HG02759 (cell line): Measurements from ENCODE around the gene MEIKIN.

Experiments used
- ATAC-seq: cut with Tn5 transposase; IDR thresholded peaks from one replicate; pipeline ENCODE4 v1.9.1; 2021; ENCODE audit warnings: mild to moderate bottlenecking, moderate library complexity; ENCODE audit not compliant: unreplicated experiment

MEIKIN gene

GRCh38 chr5:131974622-131974955, 29.1 kb upstream of the MEIKIN start:
- no peak for ATAC-seq

DNA sequence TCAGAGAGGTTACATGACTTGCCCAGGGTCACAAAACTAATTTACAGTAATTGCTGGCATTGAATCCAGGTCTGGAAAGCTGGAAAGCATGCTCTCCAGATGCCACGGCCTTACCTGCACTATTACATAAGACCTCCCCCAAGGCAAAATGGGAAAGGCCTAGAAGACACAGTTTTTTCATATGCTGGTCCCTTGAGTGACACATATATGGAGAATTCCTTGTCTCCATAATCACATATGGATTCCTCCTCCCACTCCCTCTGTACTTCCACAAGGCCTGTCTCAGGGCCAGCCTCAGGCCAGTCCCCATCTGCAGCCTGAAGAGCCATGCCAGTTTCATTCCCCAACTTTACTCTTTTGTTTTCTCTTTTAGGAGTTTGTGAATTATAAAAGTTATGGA, 28.6 kb upstream of the MEIKIN start:
- ATAC-seq, result no peak

- ATAC-seq, result no peak
Measured at GRCh38 chr5:131973089-131973712, 27.7 kb upstream of the MEIKIN start.

- ATAC-seq, result no peak
Measured at GRCh38 chr5:131968396-131968954, 23.0 kb upstream of the MEIKIN start.

DNA sequence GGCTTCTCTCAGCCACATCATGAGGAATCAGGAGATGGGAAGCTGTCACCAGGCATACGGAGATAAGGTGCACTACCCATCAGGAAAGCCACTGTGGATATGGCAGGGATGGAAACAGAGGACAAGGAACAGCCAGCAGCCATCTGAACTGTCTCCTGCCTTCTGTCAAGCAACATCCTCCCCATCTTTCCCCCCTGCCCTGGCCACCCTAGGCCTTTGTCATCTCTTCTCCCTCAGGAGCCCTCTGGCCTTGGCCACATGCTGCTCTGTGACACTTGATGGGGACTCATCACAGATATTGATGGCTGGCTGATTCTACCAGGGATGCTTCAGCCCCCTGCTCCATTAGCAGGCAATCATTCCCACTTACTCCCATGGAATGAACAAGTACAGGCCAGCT, 21.1 kb upstream of the MEIKIN start:
- ATAC-seq, result no peak

DNA sequence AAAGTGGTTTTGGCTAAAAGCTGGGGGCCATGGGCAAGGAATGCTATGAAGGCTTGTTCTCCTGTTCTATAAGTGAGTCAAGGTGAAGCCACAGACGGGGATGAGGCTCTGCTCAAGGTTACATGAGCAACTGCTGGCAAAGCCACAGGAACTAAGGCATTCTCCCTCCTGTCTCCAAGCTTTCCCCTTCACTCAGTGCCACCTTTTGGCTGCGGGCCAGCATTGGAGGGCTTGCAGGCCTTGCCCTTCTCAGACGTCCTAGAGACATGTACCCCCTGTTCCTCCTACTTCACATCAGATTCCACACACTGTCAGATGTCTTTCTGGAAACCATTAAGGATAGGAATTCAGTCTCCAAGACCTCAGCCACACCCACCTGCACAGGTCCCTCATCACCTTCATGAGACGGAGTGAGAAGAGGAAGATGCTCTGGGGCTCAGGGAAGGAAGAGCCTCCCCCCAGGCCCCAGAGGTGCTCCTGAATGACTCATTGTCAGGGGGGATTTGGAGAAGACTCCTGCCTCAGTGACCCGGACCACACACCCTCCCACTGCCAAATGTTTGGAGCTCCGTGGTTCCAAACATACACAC, 20.5 kb upstream of the MEIKIN start:
- ATAC-seq, result no peak

DNA sequence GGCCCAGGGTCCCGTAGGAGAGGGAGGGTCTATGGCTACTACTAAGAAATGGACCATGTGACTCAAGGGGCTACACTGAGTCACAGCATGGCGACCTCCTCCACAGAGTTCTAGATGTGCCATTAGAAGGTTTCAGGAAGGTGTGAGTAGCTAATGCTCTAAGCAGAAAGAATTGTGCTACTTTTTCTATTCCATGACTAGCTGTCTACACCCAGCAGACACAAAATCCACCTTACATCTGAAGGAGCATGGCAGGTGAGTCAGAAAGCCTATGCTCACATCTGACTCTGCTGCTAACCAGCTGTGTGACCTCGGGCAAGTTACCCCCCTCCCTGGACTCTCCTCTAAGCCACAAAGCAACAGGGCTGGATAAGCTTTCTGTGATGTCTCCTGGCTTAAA, 14.4 kb upstream of the MEIKIN start:
- ATAC-seq, result no peak

DNA sequence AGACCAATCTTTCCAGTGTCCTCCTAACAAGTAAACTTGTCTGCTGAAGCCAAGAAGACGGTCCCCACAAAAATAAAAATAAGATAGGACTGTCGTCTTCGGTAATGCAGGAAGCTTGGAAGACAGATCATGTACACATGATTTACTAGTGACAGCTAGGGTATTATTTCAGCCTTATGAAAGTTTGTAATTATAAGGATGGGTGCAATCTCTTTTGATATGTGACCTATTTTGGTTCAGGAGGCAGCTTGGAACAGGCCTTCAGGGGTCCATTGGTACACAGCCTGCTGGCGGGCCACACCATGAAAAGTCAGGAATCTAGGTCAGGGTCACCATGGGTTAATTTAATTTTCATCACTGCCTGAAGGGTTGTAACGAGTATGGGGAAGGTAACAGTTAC, 13.7 kb upstream of the MEIKIN start:
- ATAC-seq, result no peak

DNA sequence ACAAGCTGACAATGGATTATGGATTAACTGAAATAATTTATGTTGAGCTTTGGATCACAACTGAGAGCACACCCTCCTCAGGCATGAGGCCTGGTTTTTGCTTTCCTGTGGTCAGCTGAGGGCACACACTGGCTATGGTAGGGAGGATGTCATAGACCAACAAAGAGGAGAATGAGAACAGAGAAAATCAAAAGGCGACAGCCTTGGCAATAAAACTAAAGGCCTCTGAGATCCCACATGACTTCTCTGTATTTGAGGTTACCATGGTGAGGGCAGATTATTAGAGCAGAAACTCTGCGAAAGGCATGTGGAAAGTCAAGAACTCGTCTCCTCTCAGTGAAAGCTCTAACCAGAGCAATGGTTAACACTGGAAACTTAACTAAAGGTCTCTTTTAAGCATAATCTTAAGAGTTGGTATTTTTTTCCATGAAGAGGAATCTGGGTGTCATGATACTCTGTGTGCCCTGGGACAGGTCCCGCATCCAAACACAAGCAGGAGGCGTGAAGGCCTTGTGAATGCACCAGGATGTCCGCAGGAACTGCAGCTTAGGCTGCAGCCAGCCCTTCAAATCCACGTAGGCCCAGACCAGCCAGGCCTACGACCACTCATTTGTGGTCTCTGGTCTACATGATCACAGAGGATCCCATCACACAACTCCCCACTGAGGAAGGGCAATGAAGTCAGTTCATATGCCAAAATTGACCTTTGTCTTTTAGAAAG, 12.4 kb upstream of the MEIKIN start:
- ATAC-seq, result no peak

- no peak for ATAC-seq
Measured at GRCh38 chr5:131953969-131954368, 8.5 kb upstream of the MEIKIN start.

DNA sequence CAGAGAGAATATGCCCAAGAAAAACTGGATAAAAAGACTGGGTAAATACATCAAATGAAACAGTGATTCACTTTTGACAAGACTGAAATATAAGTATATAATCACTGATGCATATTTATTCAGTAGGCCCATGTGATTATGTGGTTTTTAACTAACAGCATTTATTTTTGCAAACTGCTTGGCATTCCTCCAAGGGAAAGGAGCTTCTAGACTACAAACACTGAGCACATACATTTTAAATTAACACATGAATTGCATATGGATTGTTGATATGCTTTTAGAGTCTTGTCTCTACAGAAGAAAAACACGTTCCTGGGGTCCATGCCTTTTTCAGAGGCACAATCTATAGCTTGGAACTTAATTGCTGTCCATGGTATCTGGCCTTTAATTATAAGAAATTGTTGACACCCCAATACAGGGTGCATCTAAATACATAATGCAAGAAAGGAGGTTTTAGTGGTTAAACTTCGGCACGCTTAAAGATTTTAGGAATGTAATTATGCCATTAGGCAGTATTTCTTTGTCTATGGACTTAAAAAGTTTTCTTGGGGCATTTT, 6.9 kb upstream of the MEIKIN start:
- ATAC-seq, result no peak

DNA sequence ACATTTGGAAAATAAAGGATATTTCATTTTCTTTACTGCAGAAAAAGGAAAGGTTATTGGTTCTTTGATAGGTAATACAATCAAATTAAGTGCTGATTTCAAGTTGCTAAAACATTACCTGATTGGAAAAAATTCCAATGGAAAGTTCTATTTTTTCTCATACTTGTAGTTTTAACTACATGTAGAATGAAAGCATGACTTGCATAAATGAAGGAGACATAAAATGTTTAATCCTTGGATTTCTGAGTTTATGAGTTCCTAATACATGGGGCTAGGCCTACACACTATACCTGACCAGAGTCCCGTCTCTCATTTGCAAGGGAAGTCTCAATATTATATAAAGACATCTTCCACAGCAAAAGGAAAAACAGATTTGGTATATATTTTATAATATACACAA, 5.2 kb upstream of the MEIKIN start:
- no peak for ATAC-seq

GRCh38 chr5:131947445-131947844, 2.0 kb upstream of the MEIKIN start:
- no peak for ATAC-seq

GRCh38 chr5:131944702-131945550, 537 bp downstream of the MEIKIN start:
- ATAC-seq, result no peak

DNA sequence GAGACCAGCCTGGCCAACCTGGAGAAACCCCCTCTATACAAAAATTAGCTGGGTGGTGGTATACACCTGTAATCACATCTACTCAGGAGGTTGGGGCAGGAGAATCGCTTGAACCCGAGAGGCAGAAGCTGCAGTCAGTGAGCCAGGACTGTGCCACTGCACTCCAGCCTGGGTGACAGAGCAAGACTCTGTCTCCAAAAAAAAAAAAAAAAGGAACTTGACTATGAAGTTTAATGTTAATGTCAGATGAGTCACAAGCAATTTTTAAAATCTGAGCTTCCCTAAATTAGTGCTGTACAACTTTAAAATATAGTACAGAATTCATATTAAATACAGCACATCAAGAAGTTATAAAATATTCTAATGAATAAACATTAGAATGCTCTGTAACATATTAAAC, 1.5 kb downstream of the MEIKIN start:
- no peak for ATAC-seq

- no peak for ATAC-seq
Measured at GRCh38 chr5:131942016-131942415, 3.4 kb downstream of the MEIKIN start.

DNA sequence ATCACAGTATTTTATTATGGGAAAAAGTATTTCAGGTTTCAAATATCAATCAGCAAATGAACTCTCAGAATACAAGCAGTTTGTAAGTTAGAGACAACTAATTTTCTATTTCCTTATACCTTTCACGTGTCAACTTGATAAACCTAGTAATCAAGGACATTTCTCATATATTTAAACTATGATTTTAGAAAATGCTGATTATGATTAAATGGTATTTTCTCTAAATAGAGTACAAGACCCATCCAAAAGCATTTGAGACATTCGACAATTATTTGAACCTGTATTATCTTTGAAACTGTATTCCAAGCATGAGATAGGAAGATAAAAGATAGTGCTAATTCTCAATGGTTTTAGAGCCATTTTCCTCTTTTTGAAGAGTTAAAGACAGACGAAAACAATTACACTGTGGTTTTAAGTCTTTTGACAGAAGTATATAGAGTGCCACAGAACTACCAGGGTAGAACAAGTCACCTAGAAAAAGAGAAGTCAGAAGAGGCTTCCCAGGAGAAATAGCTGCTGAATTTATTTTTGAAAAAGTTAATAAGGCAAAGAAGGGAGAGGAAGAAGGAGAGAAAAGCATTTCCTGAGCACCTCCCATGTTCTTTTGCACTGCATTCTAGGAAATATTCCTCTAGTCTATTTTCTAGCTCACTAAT, 5.6 kb downstream of the MEIKIN start:
- no peak for ATAC-seq

- no peak for ATAC-seq
Measured at GRCh38 chr5:131932235-131932634, 13.2 kb downstream of the MEIKIN start.

DNA sequence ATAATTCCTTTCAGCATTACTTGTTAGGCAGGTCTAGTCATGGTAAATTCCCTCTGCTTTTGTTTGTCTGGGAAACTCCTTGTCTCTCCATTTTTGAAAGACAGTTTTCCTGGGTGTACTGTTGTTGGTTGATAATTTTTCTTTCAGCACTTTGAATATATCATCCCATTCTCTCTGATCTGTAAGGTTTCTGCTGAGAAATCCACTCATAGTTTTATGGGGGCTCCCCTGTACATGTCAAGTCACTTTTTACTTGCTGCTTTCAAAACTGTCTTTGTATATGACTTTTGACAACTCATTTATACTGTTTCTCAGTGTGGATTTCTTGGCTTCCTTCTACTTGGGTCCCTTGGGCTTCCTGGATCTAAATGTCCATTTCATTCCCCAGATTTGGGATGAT, 16.5 kb downstream of the MEIKIN start:
- ATAC-seq, result no peak

- no peak for ATAC-seq
Measured at GRCh38 chr5:131926168-131926567, 19.3 kb downstream of the MEIKIN start.

DNA sequence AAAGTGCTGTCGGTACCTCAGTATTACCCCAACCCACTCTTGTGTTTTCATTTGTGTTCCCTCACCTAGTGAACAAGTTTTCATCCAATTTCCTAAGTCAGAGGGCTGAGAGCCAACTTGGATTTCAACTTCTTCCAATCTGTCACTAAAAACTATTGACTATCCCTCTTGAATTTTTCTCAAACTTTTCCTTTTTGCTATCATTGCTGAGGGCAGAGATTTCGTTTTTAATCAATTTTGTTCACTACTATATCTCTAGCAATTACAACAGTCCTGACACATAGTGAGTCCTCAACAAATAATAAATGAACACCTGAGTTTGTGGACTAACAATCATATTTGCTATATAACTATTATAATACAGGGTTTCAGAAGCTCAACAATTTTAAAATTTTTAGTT, 29.0 kb downstream of the MEIKIN start:
- ATAC-seq, result no peak
